Measurements from ENCODE around the gene OTX1.

OTX1 gene

DNA sequence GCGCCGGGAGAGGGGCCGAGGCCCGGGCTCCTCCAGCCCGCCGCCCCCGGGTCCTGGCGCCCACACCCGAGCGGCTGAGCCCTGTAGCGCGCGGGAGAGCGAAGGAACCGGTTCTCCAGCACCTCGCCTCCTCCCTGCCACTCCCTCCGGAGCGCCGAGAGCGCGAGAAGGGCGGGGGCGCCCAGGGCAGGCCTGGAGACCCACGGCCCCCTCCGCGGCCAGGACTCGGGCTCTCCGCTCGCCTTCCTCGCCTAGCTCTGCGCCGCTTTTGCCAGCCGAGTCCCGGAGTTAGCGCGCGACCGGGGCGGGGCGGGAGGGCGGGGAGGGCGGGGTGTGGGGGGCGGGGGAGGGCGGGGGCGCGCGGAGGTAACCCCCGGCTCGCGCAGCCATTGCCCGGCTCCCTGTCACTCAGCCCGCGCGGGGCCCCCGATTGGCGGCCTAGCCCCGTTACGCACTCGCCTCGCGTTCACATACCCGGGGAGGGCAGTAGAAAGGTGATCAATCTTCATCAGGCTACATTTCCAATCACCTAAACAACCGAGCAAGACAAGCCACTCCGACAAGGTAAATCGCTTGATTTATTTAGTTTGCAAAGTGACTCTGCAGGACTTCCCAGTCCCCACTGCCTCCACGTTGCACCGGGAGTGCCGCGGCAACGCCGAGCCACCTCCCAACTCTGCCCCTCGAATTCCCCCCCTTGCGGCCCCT is at the start of gene OTX1:
OTX1 (plus strand) TSS at position 497 of the 708 bp plus-strand sequence. CDS start 2,161 bp downstream, outside the sequence.
- TF ChIP-seq, protein P1, sequence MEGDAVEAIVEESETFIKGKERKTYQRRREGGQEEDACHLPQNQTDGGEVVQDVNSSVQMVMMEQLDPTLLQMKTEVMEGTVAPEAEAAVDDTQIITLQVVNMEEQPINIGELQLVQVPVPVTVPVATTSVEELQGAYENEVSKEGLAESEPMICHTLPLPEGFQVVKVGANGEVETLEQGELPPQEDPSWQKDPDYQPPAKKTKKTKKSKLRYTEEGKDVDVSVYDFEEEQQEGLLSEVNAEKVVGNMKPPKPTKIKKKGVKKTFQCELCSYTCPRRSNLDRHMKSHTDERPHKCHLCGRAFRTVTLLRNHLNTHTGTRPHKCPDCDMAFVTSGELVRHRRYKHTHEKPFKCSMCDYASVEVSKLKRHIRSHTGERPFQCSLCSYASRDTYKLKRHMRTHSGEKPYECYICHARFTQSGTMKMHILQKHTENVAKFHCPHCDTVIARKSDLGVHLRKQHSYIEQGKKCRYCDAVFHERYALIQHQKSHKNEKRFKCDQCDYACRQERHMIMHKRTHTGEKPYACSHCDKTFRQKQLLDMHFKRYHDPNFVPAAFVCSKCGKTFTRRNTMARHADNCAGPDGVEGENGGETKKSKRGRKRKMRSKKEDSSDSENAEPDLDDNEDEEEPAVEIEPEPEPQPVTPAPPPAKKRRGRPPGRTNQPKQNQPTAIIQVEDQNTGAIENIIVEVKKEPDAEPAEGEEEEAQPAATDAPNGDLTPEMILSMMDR (IDR thresholded peaks at IDR 0.05; ENCODE audit: low read depth, low read length), result no peak
- peak within 1 kb of the TSS; percentile 38 for H3K4me3 ChIP-seq (ENCODE audit: low read depth, low read length)
- no peak for DNase-seq (ENCODE audit: low read depth, low spot score)
- in situ Hi-C loops (cut with HindIII; ENCODE audit: low sequenced_read_pairs), result no loop called here

DNA sequence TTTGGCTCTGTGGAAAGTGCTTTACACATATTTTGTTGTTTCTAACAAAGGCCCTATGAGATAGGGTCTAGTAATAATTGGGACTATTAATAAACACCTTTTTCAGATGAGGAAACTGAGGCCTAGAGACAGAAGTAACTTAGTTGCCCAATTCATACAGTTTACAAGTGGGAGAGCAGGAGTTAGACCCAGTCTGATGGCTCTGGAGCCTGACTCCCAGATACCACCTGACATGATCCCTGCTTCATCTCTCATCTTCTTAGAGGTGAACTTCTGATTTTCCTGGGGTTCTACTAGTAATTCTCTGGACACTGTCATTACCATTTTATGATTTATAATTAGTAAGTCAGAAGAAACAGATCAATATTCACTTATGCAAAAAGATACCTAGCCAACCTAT is 49.1 kb upstream of the OTX1 start:
- in situ Hi-C loops (cut with HindIII; ENCODE audit: low sequenced_read_pairs), result no loop called here

DNA sequence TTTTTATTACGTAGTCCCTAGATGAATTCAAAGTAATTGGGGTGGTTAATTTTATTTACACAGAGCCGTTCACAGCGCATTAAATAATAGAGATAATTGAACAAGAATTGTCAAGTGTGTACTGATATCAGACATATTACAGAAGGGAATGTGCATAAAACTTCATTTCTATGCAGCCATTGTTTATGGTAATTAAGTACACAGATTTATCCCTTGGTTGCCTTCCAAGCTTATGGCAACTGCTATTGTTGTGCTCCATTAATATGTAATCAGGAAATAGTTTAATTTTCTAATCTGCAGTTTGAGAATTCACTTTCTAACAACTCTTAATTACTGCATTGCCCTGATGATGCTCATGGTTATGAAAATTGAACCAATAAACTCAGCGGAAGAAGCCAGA is 47.3 kb upstream of the OTX1 start:
- TF ChIP-seq, protein P1 (IDR thresholded peaks at IDR 0.05; ENCODE audit: low read depth, low read length), result no peak
- no peak for DNase-seq (ENCODE audit: low read depth, low spot score)
- no peak overlapping the region for H3K4me3 ChIP-seq (ENCODE audit: low read depth, low read length)
- in situ Hi-C loops (cut with HindIII; ENCODE audit: low sequenced_read_pairs), result no loop called here

More for the DNA sequence above, 49.1 kb upstream of the OTX1 start:
- TF ChIP-seq, protein P1 (IDR thresholded peaks at IDR 0.05; ENCODE audit: low read depth, low read length), result no peak
- DNase-seq (ENCODE audit: low read depth, low spot score), result no peak
- no peak overlapping the region for H3K4me3 ChIP-seq (ENCODE audit: low read depth, low read length)

DNA sequence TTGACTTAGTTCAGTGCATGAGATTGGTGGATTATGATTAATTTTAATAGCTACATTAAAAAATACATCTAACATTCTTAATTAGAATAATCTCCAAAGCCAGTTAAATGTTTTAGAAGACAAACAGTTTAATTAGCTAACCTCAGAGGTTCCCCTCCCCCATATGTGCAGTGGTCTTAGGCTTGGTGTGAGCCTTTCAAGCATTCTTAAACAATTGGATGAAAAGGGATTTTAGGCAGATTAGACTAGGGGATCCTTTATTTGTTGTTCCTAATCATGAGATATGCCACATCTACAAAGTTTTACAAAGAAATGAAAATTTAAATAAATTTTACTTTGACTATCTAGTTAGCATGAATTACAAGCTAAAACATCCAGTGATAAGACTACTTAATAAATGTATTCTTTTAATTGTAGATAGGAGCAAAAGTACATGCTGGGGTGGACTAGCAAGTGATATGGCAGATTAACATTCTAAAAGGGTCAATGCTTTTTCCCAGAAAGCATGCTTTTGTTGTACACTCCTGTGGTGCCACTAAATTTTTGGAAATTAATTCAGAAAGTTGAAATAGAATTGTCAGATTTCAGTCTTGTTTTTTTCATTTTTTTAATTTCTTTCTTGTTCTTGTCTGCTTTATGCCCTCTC is 42.7 kb upstream of the OTX1 start:
- TF ChIP-seq, protein P1 (IDR thresholded peaks at IDR 0.05; ENCODE audit: low read depth, low read length), result no peak

DNA sequence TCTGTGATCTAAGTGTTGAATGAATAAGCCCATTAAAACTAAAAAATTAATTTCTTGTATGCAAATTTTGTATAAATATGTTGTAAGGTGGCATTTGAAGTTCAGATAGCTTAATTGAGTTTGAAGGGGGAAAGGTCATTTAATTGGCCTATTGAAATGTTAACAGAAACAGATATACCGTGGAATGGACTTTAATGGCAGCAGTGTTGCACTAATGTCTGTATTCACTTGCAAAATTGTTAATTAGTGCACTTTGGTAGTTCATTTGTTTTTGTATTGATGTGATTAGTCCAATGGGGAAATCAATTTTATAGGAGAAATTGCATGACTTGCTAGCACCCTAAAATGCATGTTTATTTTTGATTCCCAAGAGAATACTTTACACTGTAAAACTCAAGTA is 41.8 kb upstream of the OTX1 start:
- TF ChIP-seq, protein P1 (IDR thresholded peaks at IDR 0.05; ENCODE audit: low read depth, low read length), result no peak
- no peak for DNase-seq (ENCODE audit: low read depth, low spot score)
- in situ Hi-C loops (cut with HindIII; ENCODE audit: low sequenced_read_pairs), result no loop called here
- no peak overlapping the region for H3K4me3 ChIP-seq (ENCODE audit: low read depth, low read length)

More for the DNA sequence above, 42.7 kb upstream of the OTX1 start:
- H3K4me3 ChIP-seq (ENCODE audit: low read depth, low read length), result no peak overlapping the region
- in situ Hi-C loops (cut with HindIII; ENCODE audit: low sequenced_read_pairs), result no loop called here
- DNase-seq (ENCODE audit: low read depth, low spot score), result no peak

DNA sequence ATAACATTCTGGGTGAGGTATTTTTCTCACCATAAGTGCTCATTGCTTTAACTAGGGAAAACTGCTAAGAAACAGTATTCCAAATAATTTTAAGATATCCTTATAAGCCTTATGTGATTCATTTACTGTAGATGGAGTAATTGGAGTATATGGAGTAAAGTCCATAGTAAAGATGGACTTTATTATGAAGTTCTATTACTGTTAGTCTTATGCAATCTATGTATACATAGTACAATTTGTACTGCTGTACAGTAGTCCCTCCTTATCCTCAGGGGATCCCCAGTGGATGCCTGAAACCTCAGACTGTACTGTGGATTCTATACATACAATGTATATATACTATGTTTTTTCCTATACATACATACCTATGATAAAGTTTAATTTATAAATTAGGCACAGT is 41.1 kb upstream of the OTX1 start:
- TF ChIP-seq, protein P1 (IDR thresholded peaks at IDR 0.05; ENCODE audit: low read depth, low read length), result no peak
- no peak overlapping the region for H3K4me3 ChIP-seq (ENCODE audit: low read depth, low read length)
- in situ Hi-C loops (cut with HindIII; ENCODE audit: low sequenced_read_pairs), result no loop called here
- DNase-seq (ENCODE audit: low read depth, low spot score), result no peak

Data from astrocyte of the spinal cord (primary cell).